Measurements from ENCODE around the gene ZCCHC10.

The ZCCHC10 gene

DNA sequence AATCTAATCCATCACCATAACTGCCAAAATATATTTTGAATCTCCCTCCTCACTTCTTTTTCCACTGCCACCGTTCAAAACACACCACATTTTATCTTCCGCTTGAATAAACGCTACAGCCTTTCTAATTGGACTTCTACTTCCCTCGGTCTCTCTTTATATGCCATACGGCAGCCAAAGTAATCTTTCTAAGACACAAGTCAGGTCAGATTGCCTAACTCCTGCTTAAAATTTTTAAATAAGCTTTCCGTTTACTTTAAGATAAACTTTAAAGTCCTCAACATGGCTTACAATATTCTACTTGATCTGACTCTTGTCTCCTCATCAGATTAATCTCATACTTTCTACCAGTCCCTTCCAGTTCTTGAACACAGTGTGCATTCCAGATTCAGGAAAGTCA is 72.6 kb downstream of the ZCCHC10 start:
- H3K4me1 ChIP-seq = peaks cover 6% of the 10 kb centered on the region; the same call in 1 of the 2 replicates
- no peaks in the 10 kb centered on the region for H3K27me3 ChIP-seq
- no peaks in the 10 kb centered on the region; the same call in 1 of the 2 replicates for H3K9me3 ChIP-seq
- H3K36me3 ChIP-seq = peaks cover 21% of the 10 kb centered on the region
- TF ChIP-seq, protein P1, sequence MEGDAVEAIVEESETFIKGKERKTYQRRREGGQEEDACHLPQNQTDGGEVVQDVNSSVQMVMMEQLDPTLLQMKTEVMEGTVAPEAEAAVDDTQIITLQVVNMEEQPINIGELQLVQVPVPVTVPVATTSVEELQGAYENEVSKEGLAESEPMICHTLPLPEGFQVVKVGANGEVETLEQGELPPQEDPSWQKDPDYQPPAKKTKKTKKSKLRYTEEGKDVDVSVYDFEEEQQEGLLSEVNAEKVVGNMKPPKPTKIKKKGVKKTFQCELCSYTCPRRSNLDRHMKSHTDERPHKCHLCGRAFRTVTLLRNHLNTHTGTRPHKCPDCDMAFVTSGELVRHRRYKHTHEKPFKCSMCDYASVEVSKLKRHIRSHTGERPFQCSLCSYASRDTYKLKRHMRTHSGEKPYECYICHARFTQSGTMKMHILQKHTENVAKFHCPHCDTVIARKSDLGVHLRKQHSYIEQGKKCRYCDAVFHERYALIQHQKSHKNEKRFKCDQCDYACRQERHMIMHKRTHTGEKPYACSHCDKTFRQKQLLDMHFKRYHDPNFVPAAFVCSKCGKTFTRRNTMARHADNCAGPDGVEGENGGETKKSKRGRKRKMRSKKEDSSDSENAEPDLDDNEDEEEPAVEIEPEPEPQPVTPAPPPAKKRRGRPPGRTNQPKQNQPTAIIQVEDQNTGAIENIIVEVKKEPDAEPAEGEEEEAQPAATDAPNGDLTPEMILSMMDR (IDR thresholded peaks at IDR 0.05; ENCODE audit: low read depth, low read length) = no peak
- DNase-seq = no peak
- H3K4me3 ChIP-seq (ENCODE audit: low read depth, low read length) = no peak overlapping the region

DNA sequence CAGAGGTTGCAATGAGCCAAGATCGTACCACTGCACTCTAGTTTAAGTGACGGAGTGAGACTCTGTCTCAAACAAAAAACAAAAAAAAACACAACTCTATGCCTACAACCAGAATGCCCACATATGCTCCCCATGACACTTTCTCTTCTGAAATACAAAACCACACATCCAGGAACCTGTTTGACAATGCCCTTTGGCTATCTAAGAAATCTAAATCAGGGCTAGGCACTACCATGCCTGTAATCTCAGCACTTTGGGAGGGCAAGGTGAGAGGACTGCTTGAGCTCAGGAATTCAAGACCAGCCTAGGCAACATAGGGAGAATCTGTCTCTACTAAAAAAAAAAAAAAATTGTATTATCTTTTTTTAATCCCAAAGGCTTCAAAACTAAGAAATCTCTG is 73.5 kb downstream of the ZCCHC10 start:
- Histone ChIP-seq H3K4me3 (ENCODE audit: low read depth, low read length) (no peak overlapping the region), H3K9me3 (no peaks in the 10 kb centered on the region; the same call in 1 of the 2 replicates), H3K27me3 (no peaks in the 10 kb centered on the region), H3K4me1 (peaks cover 6% of the 10 kb centered on the region; the same call in 1 of the 2 replicates), H3K36me3 (peaks cover 21% of the 10 kb centered on the region)
- TF ChIP-seq, protein P1 (IDR thresholded peaks at IDR 0.05; ENCODE audit: low read depth, low read length) = no peak
- no peak for DNase-seq

DNA sequence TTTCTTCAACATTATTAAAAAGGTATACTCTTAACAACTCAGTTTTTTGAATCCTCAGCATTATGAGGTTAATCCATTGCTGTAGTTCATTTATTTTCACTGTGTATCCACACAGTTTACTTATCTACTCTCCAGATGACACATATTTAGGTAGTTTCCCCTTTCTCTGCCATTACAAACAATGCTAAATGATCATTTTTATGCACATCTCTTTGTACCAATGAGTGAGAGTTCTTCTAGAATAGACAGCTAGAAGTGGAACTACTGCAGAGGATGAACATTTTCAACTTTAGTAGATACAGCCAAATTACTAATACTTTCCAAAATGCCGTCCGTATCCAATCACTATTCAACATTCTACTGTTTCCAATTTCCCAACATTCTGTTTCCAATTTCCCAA is 74.5 kb downstream of the ZCCHC10 start:
- H3K36me3 ChIP-seq = peaks cover 21% of the 10 kb centered on the region

DNA sequence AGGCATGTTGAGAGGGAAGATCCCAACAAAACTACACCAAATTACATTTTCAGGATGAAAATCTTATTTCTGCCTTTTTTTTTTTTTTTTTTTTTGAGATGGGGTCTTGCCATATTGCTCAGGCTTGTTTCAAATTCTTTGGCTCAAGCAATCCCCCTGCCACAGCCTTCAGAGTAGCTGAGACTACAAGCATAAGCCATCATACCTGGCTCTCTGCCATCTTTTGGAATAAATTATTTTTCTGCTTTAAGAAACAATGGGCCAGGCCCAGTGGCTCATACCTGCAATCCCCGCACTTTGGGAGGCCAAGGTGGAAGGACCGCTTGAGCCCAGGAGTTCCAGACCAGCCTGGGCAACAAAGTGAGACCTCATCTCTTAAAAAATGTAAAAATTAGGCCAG is 77.2 kb downstream of the ZCCHC10 start:
- H3K9me3 ChIP-seq = no peaks in the 10 kb centered on the region; the same call in 1 of the 2 replicates
- peaks cover 12% of the 10 kb centered on the region for H3K36me3 ChIP-seq
- peaks cover 4% of the 10 kb centered on the region; the same call in 1 of the 2 replicates for H3K4me1 ChIP-seq
- no peaks in the 10 kb centered on the region for H3K27me3 ChIP-seq
- TF ChIP-seq, protein P1 (IDR thresholded peaks at IDR 0.05; ENCODE audit: low read depth, low read length) = no peak
- H3K4me3 ChIP-seq (ENCODE audit: low read depth, low read length) = no peak overlapping the region
- DNase-seq = no peak

More for the DNA sequence above, 74.5 kb downstream of the ZCCHC10 start:
- H3K4me3 ChIP-seq (ENCODE audit: low read depth, low read length) = no peak overlapping the region
- TF ChIP-seq, protein P1 (IDR thresholded peaks at IDR 0.05; ENCODE audit: low read depth, low read length) = no peak
- no peaks in the 10 kb centered on the region; the same call in 1 of the 2 replicates for H3K9me3 ChIP-seq
- peaks cover 6% of the 10 kb centered on the region; the same call in 1 of the 2 replicates for H3K4me1 ChIP-seq
- no peaks in the 10 kb centered on the region for H3K27me3 ChIP-seq
- no peak for DNase-seq

DNA sequence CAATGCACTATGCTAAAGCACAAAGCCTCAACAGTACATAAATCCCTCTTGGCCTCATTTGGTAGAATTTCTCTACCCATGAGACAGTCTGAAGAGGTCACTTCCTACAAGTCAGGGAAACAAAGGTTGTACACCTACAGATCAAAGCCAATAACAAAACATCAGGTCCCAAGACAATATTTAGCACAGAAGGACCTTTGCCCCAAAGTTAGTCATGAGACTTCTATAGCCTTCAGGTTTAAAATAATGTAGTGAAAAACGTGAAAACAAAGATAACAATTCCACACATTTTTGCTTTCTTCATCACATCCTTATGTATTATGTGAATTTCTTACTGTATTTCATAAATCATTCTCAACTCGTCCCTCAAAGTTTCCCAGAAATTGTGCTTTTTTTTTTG is 78.7 kb downstream of the ZCCHC10 start:
- Histone ChIP-seq H3K4me1 (no peaks in the 10 kb centered on the region), H3K4me3 (ENCODE audit: low read depth, low read length) (no peak overlapping the region), H3K9me3 (no peaks in the 10 kb centered on the region), H3K36me3 (peaks cover 7% of the 10 kb centered on the region; the same call in 1 of the 2 replicates), H3K27me3 (no peaks in the 10 kb centered on the region)
- no peak for DNase-seq
- TF ChIP-seq, protein P1 (IDR thresholded peaks at IDR 0.05; ENCODE audit: low read depth, low read length) = no peak
